ENCODE results near the gene FZD2. TPM values are rescaled to one million over a fixed set of nuclear protein-coding genes. Genes with fewer than 3 reads are reported as not detected.
"Not testable (repeated sequence)": the region's sequence is repeated elsewhere in the genome, so short reads cannot be mapped to it uniquely, and the experiment has no call there.

Gene FZD2
- total RNA-seq, 1 donor from 2014 or later, result 12.9 TPM

GRCh38 chr17:44585315-44585714, 28.0 kb downstream of the FZD2 start:
- no peak for DNase-seq (ENCODE audit: low spot score)
- no peaks in the 10 kb centered on the region for H3K9me3 Mint-ChIP-seq (ENCODE audit: unreplicated experiment)
- no peaks in the 10 kb centered on the region for H3K36me3 Mint-ChIP-seq (ENCODE audit: low read depth, unreplicated experiment)
- no peak for TF ChIP-seq CTCF (IDR thresholded peaks at IDR 0.05; ENCODE audit: unreplicated experiment)
- H3K27me3 Mint-ChIP-seq (ENCODE audit: unreplicated experiment), result peaks cover 4% of the 10 kb centered on the region
- H3K4me3 Mint-ChIP-seq (ENCODE audit: unreplicated experiment), result no peak overlapping the region
- H3K27ac Mint-ChIP-seq (ENCODE audit: unreplicated experiment), result no peak overlapping the region
- H3K4me1 Mint-ChIP-seq (ENCODE audit: unreplicated experiment), result peaks cover 2% of the 10 kb centered on the region

- H3K36me3 Mint-ChIP-seq (ENCODE audit: low read depth, unreplicated experiment), result no peaks in the 10 kb centered on the region
- no peaks in the 10 kb centered on the region for H3K9me3 Mint-ChIP-seq (ENCODE audit: unreplicated experiment)
- no peak for TF ChIP-seq CTCF (IDR thresholded peaks at IDR 0.05; ENCODE audit: unreplicated experiment)
- no peak overlapping the region for H3K4me3 Mint-ChIP-seq (ENCODE audit: unreplicated experiment)
- H3K4me1 Mint-ChIP-seq (ENCODE audit: unreplicated experiment), result peaks cover 2% of the 10 kb centered on the region
- no peak overlapping the region for H3K27ac Mint-ChIP-seq (ENCODE audit: unreplicated experiment)
- peaks cover 4% of the 10 kb centered on the region for H3K27me3 Mint-ChIP-seq (ENCODE audit: unreplicated experiment)
- no peak for DNase-seq (ENCODE audit: low spot score)
Observed at GRCh38 chr17:44587339-44587738, 30.1 kb downstream of the FZD2 start.

GRCh38 chr17:44589316-44590071, 32.2 kb downstream of the FZD2 start:
- Mint-ChIP-seq H3K27me3 (ENCODE audit: unreplicated experiment) (peaks cover 7% of the 10 kb centered on the region), H3K27ac (ENCODE audit: unreplicated experiment) (no peak overlapping the region), H3K4me3 (ENCODE audit: unreplicated experiment) (no peak overlapping the region), H3K9me3 (ENCODE audit: unreplicated experiment) (no peaks in the 10 kb centered on the region), H3K4me1 (ENCODE audit: unreplicated experiment) (peaks cover 2% of the 10 kb centered on the region), H3K36me3 (ENCODE audit: low read depth, unreplicated experiment) (no peaks in the 10 kb centered on the region)
- no peak for TF ChIP-seq CTCF (IDR thresholded peaks at IDR 0.05; ENCODE audit: unreplicated experiment)
- no peak for DNase-seq (ENCODE audit: low spot score)

- not testable (repeated sequence) for H3K27me3 Mint-ChIP-seq (ENCODE audit: unreplicated experiment); H3K27ac Mint-ChIP-seq (ENCODE audit: unreplicated experiment); H3K36me3 Mint-ChIP-seq (ENCODE audit: low read depth, unreplicated experiment); H3K4me3 Mint-ChIP-seq (ENCODE audit: unreplicated experiment); DNase-seq (ENCODE audit: low spot score); H3K4me1 Mint-ChIP-seq (ENCODE audit: unreplicated experiment); H3K9me3 Mint-ChIP-seq (ENCODE audit: unreplicated experiment)
Observed at GRCh38 chr17:44590072-44590462, 32.8 kb downstream of the FZD2 start.

- not testable (repeated sequence) for DNase-seq (ENCODE audit: low spot score)
Observed at GRCh38 chr17:44590762-44591161, 33.5 kb downstream of the FZD2 start.

GRCh38 chr17:44591206-44591605, 33.9 kb downstream of the FZD2 start:
- Mint-ChIP-seq H3K9me3 (ENCODE audit: unreplicated experiment) (no peaks in the 10 kb centered on the region), H3K27me3 (ENCODE audit: unreplicated experiment) (peaks cover 7% of the 10 kb centered on the region), H3K27ac (ENCODE audit: unreplicated experiment) (no peak overlapping the region), H3K4me1 (ENCODE audit: unreplicated experiment) (peaks cover 2% of the 10 kb centered on the region), H3K36me3 (ENCODE audit: low read depth, unreplicated experiment) (no peaks in the 10 kb centered on the region), H3K4me3 (ENCODE audit: unreplicated experiment) (no peak overlapping the region)
- TF ChIP-seq CTCF (IDR thresholded peaks at IDR 0.05; ENCODE audit: unreplicated experiment), result no peak
- no peak for DNase-seq (ENCODE audit: low spot score)

More at GRCh38 chr17:44590762-44591161, 33.5 kb downstream of the FZD2 start:
- not testable (repeated sequence) for H3K9me3 Mint-ChIP-seq (ENCODE audit: unreplicated experiment); H3K4me1 Mint-ChIP-seq (ENCODE audit: unreplicated experiment); H3K36me3 Mint-ChIP-seq (ENCODE audit: low read depth, unreplicated experiment); H3K27ac Mint-ChIP-seq (ENCODE audit: unreplicated experiment); H3K27me3 Mint-ChIP-seq (ENCODE audit: unreplicated experiment); H3K4me3 Mint-ChIP-seq (ENCODE audit: unreplicated experiment)
